ENCODE measurements around the gene ANAPC2. TPM values are rescaled to one million over a fixed set of nuclear protein-coding genes. Genes with fewer than 3 reads are reported as not detected.

Gene ANAPC2
- total RNA-seq, 1 experiment from 2014 or later = 23.5 TPM

DNA sequence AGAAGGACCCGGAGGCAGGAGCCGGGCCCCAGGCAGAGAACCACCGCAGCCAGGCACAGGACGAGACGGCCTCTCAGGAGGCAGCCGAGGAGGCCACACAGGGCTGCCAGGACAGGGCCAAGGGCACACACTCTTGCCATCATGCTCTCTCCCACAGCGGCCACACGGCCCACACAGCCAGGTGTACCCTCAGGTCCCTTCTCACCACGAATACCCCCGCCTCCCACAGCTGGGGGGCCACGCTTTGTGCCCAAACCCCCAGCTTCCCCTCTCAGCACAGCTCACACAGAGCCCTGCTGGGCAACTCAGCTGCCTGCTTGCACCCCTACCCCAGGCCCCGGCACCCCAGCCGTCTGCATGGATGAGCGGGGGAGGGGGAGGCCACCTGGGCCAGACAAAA is 5.4 kb upstream of the ANAPC2 start:
- DNase-seq (ENCODE audit: low read depth) = no peak

GRCh38 chr9:137192859-137193258 is 4.5 kb upstream of the ANAPC2 start:
- no peak for DNase-seq (ENCODE audit: low read depth)

- no peak for DNase-seq (ENCODE audit: low read depth)
Observed at GRCh38 chr9:137192448-137192780, 4.1 kb upstream of the ANAPC2 start.

DNA sequence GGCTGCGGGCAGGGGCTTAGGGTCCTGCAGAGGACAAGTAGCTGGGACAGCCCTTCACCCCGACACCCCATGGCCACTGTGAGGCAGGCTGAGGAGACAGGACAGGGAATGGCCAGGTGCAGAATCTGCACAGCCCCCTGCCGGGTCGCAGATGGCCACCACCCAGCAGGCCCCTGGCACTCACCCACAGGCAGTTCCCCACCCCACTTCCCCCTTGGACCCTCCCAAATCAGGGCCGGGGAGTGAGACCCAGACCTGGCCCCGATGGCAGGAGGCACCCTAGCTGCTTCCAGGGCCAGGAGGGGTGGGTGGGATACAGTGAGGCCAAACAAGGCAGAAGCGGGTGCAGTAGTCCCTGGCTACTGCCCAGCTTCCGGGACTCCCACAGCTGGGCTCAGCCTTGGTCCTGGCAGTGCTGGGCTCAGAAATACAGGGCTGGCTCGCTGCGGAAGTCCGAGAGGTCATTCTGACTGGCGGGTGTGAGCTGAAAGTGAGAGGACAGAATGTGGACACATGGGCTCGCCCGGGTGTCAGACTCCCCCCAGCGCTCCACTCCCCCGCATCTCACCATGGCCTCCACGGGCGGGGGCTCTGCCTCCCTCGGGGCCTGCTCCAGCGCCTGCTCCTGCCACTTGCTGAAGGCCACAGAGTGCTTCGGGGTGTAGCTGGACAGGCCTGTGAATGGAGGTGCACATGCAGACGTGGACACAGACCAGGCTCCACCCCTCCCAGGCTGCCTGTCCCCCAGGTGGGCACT is 3.5 kb upstream of the ANAPC2 start:
- DNase-seq (ENCODE audit: low read depth) = no peak

DNA sequence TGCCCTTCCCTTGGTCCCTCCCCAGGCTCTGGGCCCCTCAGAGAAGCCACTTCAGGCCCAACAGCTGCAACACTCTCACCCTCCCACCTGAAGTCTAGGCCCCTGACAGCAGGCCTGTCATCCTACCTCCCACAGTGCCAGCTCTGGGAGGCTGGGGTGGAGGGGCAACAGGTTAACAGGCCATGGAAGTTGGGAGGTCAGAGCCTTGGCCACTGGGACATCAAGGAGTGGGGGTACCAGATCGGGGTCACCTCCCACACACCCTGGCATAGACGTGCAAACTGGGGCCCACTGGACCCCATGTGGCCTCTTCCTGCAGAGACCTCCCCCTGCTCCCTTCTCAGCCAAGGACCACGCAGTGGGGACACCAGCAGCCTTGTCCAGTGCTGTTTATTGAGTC is 2.9 kb upstream of the ANAPC2 start:
- no peak for DNase-seq (ENCODE audit: low read depth)

- DNase-seq (ENCODE audit: low read depth) = no peak
Observed at GRCh38 chr9:137190315-137190856, 2.0 kb upstream of the ANAPC2 start.

- no peak for DNase-seq (ENCODE audit: low read depth)
Observed at GRCh38 chr9:137189297-137190295, 1.2 kb upstream of the ANAPC2 start.

DNA sequence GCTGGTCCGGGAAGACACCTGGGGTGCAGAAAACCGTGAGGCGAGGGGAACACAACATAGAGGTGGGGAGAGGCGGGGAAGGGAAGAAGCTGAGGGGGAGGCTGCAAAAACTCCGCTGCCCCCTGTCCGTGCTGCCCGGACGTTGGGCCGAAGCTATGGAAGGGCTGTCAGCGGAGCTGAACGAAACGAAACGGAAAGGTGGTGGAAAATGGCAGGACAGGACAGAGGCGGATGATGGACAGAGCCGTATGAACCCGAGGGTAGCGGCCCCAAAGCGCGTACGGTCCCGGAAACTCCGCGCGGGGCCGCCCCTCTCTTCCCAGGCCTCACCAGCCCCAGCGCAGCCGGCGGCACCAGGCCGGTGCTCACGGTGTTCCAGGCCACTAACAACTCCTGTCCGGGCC is 272 bp downstream of the ANAPC2 start:
- DNase-seq (ENCODE audit: low read depth) = no peak

DNA sequence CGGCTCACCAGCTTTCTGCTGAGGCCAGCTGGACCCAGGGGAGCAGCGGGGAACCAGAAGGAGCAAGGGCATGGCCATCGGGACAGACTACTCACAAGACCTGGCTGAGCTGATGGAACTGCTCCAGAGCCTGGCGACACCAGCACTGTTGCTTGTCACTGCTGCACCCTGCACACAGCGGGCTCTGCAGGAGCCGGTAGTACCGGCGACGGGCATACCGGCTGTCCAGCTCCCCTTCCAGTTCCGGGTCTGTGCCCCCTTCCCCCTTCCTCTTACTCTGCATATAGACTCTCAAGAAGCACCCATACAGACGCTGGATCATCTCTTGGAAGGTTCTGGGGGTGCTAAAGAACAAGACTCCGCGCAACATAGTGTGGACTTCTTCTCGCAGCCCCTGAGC is 974 bp downstream of the ANAPC2 start:
- no peak for DNase-seq (ENCODE audit: low read depth)

- DNase-seq (ENCODE audit: low read depth) = no peak
Observed at GRCh38 chr9:137186385-137186784, 2.0 kb downstream of the ANAPC2 start.

- no peak for DNase-seq (ENCODE audit: low read depth)
Observed at GRCh38 chr9:137185921-137186320, 2.4 kb downstream of the ANAPC2 start.

DNA sequence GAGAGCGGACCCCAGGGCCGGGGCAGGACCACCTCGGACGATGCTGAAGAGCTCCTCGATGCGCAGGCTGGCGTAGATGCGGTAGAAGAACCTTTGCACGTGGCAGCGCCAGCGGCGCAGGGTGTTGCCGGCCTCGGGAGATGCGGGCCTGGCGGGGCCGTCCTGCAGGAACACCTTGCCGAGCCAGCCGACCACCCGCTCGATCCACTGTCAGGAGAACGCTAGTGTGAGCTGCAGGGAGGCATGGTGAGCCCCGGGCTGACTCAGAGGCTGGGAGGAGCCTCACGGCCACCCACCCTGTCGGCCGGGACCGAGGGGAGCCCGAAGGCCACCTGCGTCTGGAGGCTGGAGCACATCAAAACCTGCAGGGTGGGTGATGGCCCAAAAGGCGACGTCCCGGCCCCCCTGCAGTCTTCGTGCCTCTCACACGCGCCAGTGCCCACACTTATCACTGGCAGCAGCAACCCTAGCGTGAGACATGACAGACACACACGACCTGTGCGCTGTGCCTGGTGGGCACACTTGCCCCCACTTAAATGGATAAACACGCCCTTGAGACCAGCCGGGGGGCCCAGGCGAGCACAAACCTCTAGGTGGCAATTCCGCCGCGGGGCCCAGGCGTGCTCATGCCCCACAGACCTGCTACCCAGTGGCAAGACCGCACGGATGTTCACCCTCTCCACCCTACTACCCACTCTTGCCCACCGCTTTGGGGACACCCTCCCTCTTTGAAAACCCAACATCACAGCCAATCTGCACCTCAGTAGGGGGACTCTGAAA is 3.3 kb downstream of the ANAPC2 start:
- DNase-seq (ENCODE audit: low read depth) = no peak

- DNase-seq (ENCODE audit: low read depth) = no peak
Observed at GRCh38 chr9:137183980-137184595, 4.3 kb downstream of the ANAPC2 start.

GRCh38 chr9:137182836-137183235 is 5.5 kb downstream of the ANAPC2 start:
- no peak for DNase-seq (ENCODE audit: low read depth)

- no peak for DNase-seq (ENCODE audit: low read depth)
Observed at GRCh38 chr9:137181680-137182079, 6.7 kb downstream of the ANAPC2 start.

DNA sequence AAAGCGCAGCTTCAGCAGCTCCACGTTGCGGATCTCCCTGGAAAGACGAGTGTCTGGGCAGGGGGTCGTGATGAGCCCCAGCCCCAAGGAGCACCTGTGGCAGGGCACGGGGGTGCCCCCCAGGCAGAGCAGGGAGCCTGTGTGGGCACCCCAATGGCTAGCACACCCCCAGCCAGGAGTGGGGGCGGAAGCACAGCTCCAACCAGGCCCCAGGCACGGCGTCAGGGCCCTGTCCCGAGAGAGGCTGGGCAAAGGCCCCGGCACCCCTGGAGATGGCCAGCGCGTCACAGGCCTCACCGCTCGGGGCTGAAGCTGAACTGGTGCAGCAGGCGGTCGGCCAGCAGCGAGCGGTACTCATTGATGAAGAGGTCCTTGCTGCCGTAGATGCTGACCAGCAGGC is 7.9 kb downstream of the ANAPC2 start:
- no peak for DNase-seq (ENCODE audit: low read depth)

DNA sequence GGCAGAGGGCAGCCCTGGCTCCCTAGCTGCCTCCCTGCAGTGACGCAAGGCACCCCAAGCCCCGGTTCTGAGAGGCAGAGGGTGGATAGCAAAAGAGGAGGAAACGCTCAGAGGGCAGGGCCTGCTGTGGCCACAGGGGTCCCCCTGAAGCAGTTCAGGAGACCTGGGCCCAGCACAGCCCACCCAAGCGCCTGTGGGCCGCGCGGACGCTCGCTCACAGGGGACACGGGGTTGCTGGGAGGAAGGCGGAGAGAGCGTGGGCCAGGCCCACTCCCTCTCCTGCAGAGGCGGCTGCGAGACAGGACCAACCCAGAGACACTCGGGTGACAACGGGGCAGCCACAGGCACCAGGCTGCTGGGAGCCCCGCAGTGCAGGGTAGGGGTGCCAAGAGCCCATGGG is 8.6 kb downstream of the ANAPC2 start:
- no peak for DNase-seq (ENCODE audit: low read depth)

DNA sequence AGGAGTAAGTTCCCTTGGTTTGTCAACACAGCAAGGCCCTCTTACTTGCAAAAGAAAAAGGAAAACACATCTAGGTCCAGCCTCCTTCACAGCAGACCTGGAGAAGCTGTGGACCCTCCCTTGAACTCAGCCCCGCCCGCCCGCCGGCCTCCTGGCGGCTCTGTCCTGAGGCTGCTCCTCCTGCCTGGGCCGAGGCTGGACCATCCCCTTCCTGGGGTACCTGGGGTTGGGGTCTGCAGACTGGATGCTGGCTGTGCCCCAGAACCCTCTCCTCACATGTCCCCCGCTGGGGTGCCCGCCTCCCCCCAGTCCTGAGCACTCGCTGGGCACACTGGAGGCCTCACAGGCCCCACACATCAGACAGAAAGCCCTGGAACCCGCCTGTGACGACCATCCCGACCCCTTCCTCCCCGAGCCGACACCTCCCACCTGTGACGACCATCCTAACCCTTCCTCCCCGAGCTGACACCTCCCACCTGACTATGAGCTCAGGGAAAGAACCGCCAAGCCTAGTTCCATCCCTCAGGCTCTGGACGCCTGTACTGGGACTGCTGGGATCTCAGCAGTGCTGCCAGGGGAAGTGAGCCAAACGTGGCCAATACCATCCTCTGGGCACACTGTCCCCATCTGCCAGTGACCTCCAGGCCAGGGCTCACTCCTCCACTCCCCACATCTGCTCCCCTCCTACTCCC is 9.3 kb downstream of the ANAPC2 start:
- DNase-seq (ENCODE audit: low read depth) = no peak

- peak; percentile 69 for DNase-seq (ENCODE audit: low read depth)
Observed at GRCh38 chr9:137178201-137178938, 10.0 kb downstream of the ANAPC2 start.
